ENCODE measurements around the gene ZPLD1. TPM values are rescaled to one million over a fixed set of nuclear protein-coding genes. Genes with fewer than 3 reads are reported as not detected.
A peak's percentile ranks its signal among the peaks of the same experiment; 100 is the strongest.

The ZPLD1 gene
- total RNA-seq, 1 experiment from 2014 or later = 0.17 TPM

DNA sequence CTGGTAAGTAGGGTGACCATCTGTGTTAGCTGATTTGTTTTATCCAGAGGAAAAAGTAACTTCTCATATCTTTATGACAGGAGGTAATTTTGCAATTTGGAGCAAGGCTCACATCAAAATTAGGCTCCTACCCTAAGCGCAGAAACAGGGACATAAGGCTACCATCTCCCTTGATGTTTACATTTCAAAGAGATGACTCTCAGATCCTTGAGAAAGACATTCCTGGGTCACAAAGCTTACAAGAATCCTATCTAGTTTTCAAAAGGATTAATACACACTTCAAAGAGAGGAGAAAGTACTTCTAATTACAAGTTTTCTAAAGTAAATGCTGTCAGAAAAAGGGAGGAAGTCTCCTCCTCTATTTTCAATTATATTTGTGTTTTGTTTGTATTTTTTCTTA lies 7.0 kb downstream of the ZPLD1 start:
- no peak for DNase-seq (ENCODE audit: low spot score)
- no TSS peak for BruUV-seq (replicated peaks)
- peaks cover 12% of the 10 kb centered on the region for H3K4me1 ChIP-seq (ENCODE audit: insufficient read depth, low read length, poor library complexity, severe bottlenecking)
- no peaks in the 10 kb centered on the region for H3K36me3 ChIP-seq (ENCODE audit: insufficient read depth, low read length, poor library complexity, severe bottlenecking)
- intact Hi-C loops (cut with micrococcal nuclease; ENCODE audit: unreplicated experiment) = no loop called here
- TF ChIP-seq EZH2 (IDR thresholded peaks at IDR 0.05; ENCODE audit: borderline replicate concordance, low read depth, low read length, poor library complexity, severe bottlenecking) = no peak
- TF ChIP-seq, protein P1, sequence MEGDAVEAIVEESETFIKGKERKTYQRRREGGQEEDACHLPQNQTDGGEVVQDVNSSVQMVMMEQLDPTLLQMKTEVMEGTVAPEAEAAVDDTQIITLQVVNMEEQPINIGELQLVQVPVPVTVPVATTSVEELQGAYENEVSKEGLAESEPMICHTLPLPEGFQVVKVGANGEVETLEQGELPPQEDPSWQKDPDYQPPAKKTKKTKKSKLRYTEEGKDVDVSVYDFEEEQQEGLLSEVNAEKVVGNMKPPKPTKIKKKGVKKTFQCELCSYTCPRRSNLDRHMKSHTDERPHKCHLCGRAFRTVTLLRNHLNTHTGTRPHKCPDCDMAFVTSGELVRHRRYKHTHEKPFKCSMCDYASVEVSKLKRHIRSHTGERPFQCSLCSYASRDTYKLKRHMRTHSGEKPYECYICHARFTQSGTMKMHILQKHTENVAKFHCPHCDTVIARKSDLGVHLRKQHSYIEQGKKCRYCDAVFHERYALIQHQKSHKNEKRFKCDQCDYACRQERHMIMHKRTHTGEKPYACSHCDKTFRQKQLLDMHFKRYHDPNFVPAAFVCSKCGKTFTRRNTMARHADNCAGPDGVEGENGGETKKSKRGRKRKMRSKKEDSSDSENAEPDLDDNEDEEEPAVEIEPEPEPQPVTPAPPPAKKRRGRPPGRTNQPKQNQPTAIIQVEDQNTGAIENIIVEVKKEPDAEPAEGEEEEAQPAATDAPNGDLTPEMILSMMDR (conservative IDR thresholded peaks at IDR 0.05; ENCODE audit: low read depth, low read length) = no peak
- POLR2A ChIA-PET (ENCODE audit: low non-redundant PET) = no interaction called here
- no peak overlapping the region for H3K4me3 ChIP-seq (ENCODE audit: low read depth, low read length, poor library complexity, severe bottlenecking)
- H3K27me3 ChIP-seq (replicated peaks; ENCODE audit: insufficient read depth, low read depth, low read length, poor library complexity) = no peaks in the 10 kb centered on the region
- CTCF ChIA-PET = no interaction called here
- no peak overlapping the region for H3K27ac ChIP-seq (ENCODE audit: low read depth, low read length, poor library complexity, severe bottlenecking)
- no peaks in the 10 kb centered on the region for H3K9me3 ChIP-seq (ENCODE audit: low read depth, low read length, poor library complexity, severe bottlenecking)

DNA sequence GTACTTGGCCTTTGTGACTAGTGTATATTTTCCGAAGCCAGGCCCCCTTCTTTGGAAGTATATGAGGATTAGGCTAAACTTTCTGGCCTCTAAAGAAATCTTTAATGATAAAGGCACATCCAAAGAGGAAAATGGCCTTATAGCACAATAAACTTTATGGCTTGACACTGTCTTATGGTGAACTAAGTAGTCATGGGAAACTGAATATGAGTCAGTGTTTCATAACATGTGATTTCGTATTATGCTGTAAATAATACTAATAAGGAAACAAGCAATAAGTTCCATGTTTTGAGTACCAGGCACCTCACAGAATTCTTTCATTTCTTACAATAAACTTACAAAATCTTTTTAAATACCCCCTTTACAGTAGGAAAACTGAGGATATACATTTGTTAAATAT lies 8.2 kb downstream of the ZPLD1 start:
- DNase-seq (ENCODE audit: low spot score) = no peak
- CTCF ChIA-PET = no interaction called here
- no peaks in the 10 kb centered on the region for H3K36me3 ChIP-seq (ENCODE audit: insufficient read depth, low read length, poor library complexity, severe bottlenecking)
- no peak for TF ChIP-seq EZH2 (IDR thresholded peaks at IDR 0.05; ENCODE audit: borderline replicate concordance, low read depth, low read length, poor library complexity, severe bottlenecking)
- TF ChIP-seq, protein P1 (conservative IDR thresholded peaks at IDR 0.05; ENCODE audit: low read depth, low read length) = no peak
- H3K4me1 ChIP-seq (ENCODE audit: insufficient read depth, low read length, poor library complexity, severe bottlenecking) = peaks cover 12% of the 10 kb centered on the region
- intact Hi-C loops (cut with micrococcal nuclease; ENCODE audit: unreplicated experiment) = no loop called here
- no peaks in the 10 kb centered on the region for H3K27me3 ChIP-seq (replicated peaks; ENCODE audit: insufficient read depth, low read depth, low read length, poor library complexity)
- no peak overlapping the region for H3K27ac ChIP-seq (ENCODE audit: low read depth, low read length, poor library complexity, severe bottlenecking)
- no peak overlapping the region for H3K4me3 ChIP-seq (ENCODE audit: low read depth, low read length, poor library complexity, severe bottlenecking)
- BruUV-seq (replicated peaks) = no TSS peak
- POLR2A ChIA-PET (ENCODE audit: low non-redundant PET) = no interaction called here
- no peaks in the 10 kb centered on the region for H3K9me3 ChIP-seq (ENCODE audit: low read depth, low read length, poor library complexity, severe bottlenecking)

DNA sequence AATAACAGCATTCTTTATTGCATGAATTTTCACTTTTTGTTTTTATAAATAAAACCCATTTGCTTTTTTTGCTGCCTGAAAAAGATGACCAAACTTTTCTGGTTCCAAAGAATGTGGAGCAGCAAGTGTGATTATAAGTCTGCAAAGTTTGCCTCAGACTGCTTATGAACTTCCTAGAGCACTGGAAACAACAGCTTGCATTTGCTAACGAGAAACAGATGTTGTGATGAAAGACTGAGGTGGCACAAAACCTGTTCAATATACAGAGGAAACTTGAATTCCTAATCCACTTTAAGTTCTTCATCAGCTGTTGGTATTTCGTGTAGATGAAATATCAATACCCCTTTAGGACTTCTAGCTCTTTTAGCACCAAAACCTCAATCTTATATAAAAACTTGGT lies 9.3 kb downstream of the ZPLD1 start:
- intact Hi-C loops (cut with micrococcal nuclease; ENCODE audit: unreplicated experiment) = no loop called here
- no peak overlapping the region for H3K27ac ChIP-seq (ENCODE audit: low read depth, low read length, poor library complexity, severe bottlenecking)
- peak; percentile 67 for DNase-seq (ENCODE audit: low spot score)
- CTCF ChIA-PET = no interaction called here
- POLR2A ChIA-PET (ENCODE audit: low non-redundant PET) = interaction anchor here (0.6 to 0.7 kb wide), 2 partner anchors 11 to 378 kb away, joined by 3 read pairs; no protein-coding TSS in a partner anchor
- no peak overlapping the region for H3K4me3 ChIP-seq (ENCODE audit: low read depth, low read length, poor library complexity, severe bottlenecking)
- no peaks in the 10 kb centered on the region for H3K27me3 ChIP-seq (replicated peaks; ENCODE audit: insufficient read depth, low read depth, low read length, poor library complexity)
- no peaks in the 10 kb centered on the region for H3K36me3 ChIP-seq (ENCODE audit: insufficient read depth, low read length, poor library complexity, severe bottlenecking)
- peaks cover 12% of the 10 kb centered on the region for H3K4me1 ChIP-seq (ENCODE audit: insufficient read depth, low read length, poor library complexity, severe bottlenecking)
- TF ChIP-seq, protein P1 (conservative IDR thresholded peaks at IDR 0.05; ENCODE audit: low read depth, low read length) = no peak
- TF ChIP-seq EZH2 (IDR thresholded peaks at IDR 0.05; ENCODE audit: borderline replicate concordance, low read depth, low read length, poor library complexity, severe bottlenecking) = no peak
- no TSS peak for BruUV-seq (replicated peaks)
- no peaks in the 10 kb centered on the region for H3K9me3 ChIP-seq (ENCODE audit: low read depth, low read length, poor library complexity, severe bottlenecking)

Measured in A673 (cell line).